Adrenal gland (tissue), 5 donors: ENCODE data around the gene GPC6.

ENCODE experiments used
- CTCF ChIP-seq, 6 experiments: fragments of 450-650 bp in 4 of 6; fragments of 200-600 bp in 2 of 6; sonication (generic) in 1 of 6; IDR thresholded peaks; 1 replicate in 5 of 6; 2 replicates in 1 of 6; pipeline versions ENCODE4 v1.5.1 to v1.8.0; 2016 to 2021; ENCODE audit warnings: antibody characterized with exemption in 6 of 6, mild to moderate bottlenecking in 2 of 6, moderate library complexity in 1 of 6
- POLR2A ChIP-seq, 2 donors: fragments of 450-650 bp; IDR thresholded peaks; one replicate each; pipeline ENCODE4 v1.6.1; 2017; ENCODE audit warnings: antibody characterized with exemption in 2 of 2, mild to moderate bottlenecking in 2 of 2, moderate library complexity in 1 of 2
- donor health status: DM: no; HTN: no; CAD: no.

- TF ChIP-seq CTCF (IDR thresholded peaks at IDR 0.05) = no peak
- TF ChIP-seq POLR2A (IDR thresholded peaks at IDR 0.05) = no peak
Measured at GRCh38 chr13:94112731-94113130, 886.1 kb downstream of the GPC6 start.
